ENCODE measurements around the gene ENPEP.

GRCh38 chr4:110543577-110543976, 67.6 kb downstream of the ENPEP start:
- TF ChIP-seq POLR2A (IDR thresholded peaks at IDR 0.05), result no peak
- TF ChIP-seq, protein P1, sequence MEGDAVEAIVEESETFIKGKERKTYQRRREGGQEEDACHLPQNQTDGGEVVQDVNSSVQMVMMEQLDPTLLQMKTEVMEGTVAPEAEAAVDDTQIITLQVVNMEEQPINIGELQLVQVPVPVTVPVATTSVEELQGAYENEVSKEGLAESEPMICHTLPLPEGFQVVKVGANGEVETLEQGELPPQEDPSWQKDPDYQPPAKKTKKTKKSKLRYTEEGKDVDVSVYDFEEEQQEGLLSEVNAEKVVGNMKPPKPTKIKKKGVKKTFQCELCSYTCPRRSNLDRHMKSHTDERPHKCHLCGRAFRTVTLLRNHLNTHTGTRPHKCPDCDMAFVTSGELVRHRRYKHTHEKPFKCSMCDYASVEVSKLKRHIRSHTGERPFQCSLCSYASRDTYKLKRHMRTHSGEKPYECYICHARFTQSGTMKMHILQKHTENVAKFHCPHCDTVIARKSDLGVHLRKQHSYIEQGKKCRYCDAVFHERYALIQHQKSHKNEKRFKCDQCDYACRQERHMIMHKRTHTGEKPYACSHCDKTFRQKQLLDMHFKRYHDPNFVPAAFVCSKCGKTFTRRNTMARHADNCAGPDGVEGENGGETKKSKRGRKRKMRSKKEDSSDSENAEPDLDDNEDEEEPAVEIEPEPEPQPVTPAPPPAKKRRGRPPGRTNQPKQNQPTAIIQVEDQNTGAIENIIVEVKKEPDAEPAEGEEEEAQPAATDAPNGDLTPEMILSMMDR (IDR thresholded peaks at IDR 0.05), result no peak

All from esophagus squamous epithelium (tissue), 4 donors.